Activated CD4-positive, alpha-beta T cell treated with anti-CD3 and anti-CD28 coated beads, Interleukin-2, amount 50 U/mL, for 16 hours (primary cell): ENCODE results near the gene PXMP2.
"Not testable (repeated sequence)": the region's sequence is repeated elsewhere in the genome, so short reads cannot be mapped to it uniquely, and the experiment has no call there.

Experiments used
- DNase-seq: peaks from one replicate; pipeline ENCODE4 v3.0.0-alpha.2; 2020

Gene PXMP2

DNA sequence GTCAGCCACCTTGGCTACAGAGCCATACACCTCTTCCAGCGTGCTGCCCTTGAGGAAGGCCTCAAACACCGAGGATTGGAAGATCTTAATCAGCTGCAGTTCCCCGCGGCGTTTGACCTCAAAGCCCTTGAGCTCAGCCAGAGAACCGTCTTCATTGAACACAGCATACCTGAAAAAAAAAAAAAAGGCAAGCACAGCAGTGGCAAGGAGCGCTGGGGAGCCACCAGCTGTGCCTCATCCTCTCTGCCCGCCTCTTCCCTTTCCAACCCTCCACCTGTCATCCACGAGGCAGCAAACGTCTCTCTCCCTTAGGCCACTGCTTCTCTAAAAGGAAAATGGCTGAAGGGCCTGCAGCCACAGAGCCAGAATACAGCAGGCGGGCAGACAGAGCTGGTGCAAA lies 26.4 kb upstream of the PXMP2 start:
- no peak for DNase-seq

DNA sequence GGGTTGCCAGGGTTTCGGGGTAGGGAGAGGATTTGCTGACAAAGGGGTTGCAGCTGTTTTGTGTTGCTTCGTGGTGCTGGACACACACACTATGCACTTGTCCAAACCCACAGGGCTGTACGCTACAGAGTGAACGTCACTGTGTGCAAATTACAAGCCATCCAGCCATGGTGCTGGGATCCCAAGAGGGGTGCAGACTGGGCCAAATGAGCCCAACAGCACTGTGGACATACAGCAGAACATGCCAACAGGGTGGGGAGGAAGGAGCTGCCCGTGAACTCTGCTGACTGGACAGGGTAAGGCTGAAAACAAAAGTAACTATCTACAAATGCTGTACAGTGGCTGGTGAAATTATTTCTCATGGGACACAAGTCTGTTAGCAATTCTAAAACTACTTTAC lies 25.4 kb upstream of the PXMP2 start:
- DNase-seq, result no peak

DNA sequence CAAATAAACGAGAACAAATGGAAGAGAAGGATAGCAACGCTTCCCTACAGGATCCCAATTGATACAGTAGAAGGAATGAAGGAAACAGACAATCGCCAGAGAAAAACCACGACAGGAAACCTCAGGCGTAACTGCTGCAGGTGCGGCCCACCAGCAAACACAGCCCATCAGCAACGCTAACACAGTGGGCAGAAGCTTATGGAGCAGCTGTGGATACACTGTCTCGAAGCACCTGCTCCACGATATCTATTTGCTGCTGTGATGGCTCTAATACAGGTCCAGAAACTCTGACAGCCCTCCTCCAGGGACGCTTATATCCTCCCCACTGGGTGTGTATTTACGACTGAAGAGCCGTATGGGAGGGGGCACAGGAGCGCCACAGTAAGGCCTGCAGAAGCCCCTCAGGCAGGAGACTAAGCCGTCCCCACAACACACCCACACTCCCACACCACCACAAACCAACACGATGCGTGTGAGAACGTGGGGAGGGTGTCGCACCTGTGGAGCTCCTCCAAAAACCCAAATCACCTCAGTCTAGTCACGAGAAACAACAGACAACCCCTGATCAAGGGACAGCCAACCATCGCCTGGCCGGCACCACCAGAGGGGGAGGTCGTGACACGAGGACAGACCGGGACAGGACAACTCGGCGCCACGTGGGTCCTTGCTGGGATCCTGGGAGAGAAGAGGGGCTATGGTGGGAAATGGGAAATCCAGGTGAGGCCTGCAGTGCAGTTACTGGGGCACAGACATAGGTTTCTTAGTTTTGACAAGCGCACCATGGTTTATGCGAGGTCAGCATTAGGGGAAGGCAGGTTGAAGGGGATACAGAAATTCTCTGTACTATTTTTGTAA lies 24.3 kb upstream of the PXMP2 start:
- no peak for DNase-seq

DNA sequence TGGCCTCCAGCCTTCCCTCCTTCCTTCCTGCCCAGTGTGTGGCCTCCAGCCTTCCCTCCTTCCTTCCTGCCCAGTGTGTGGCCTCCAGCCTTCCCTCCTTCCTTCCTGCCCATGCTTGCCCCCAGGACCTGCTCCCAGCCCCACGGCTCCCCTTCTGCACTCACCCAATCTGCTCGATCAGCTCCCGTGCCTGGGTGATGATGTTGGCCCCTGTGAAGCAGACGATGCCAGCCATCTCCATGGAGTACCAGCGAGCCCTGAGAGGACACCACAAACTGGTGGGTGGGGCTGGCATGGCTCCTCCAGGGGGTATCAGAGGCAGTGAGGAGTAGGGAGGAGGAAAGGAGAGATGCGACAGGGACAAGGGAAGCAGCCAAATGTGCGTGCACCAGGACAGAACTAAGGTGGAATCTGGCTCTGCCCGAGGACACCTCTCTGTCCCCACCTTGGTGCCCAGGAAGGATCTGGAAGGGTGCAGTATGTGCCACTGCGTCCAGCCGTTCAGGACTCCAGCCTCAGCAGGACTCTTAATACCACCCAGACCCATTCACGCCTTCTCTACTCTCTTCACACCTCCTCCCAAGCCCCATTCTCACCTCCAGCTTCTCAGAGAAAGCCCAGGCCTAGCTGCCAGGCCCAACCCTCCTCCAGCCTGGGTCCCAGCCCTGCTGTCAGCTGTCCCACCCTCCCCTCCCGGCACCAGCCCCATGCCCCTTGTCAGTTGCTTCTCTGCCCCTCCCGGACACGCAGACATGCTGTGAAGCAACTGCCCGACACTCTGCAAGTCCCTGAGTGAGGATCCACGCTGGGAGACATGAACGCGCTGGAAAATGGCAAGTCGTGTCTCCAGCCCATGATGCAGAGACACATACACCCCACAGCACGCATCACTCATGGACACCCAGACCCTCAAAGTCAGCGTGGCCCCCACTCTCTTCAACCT lies 22.9 kb upstream of the PXMP2 start:
- no peak for DNase-seq

DNA sequence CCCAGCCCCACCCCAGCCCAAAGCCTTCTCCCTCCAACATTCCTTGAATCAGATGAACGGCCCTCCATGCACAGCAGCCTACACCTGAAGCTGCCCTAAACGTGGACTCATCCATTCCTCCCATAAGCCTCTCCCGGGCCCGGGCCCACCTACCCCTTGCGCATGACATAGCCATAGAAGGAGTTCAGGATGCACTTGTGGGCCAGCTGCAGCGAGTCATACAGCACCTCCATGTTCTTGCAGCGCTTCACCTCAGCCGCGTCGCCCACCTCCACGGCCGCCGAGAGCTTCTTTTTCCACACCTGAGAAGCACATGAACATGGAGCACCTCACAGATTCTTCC lies 22.3 kb upstream of the PXMP2 start:
- no peak for DNase-seq

DNA sequence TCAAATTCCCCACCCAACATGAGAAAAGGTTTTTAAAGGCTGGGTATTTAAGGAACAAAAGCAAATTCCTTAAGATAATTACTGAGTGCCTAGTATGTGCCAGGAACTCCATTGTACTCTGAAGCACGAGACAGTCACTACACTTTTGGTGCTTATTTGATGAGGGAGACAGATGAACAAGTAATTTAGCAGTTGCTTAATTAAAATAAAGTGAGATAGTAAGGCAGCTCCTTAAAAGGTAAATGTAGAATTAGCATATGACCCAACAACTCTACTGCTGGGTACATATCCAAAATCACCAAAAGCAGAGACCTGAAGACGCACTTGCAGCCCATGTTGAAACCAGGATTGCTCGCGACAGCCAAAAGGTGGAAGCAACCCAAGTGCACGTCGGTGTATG lies 21.6 kb upstream of the PXMP2 start:
- no peak for DNase-seq

DNA sequence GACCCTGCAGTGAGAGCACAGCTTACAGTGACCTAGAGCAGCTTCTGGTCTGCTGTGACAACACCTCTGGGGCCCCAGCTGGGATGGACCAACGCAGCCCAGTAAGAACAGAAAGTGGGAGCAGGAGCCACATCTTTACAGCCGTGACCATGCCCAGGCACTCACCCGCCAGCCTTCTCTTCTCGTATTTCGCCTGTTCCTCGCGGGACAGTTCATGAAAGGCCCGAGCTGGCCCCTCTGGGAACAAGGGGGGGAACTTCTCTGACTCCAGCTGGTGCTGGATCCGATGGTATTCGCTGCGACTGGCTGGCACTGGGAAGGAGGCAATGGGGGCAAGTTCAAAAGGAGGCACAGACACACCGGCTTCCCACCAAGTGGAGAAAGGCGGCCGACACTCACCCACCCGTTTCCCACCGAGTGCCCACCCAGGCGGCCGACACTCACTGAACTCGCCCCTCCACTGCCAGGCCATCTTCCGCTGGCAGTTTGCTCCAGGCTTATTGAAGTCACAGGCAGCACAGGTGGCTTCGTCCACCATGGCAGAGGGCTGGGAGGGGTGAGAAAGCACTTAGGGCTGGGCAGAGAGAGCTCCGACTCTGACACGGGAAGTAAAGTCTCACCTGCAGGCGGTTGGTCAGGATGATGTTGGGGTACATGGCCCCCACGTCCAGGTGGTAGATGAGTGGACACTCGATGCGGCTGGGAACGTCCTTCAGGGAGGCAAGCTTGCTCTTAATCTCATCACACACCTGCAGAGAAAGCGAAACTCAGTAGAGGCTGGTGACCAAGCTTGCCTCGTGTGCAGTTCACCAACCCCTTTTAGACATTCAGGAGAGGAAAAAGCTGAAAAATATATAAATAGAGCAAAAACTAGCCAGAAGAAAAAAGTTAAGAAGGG lies 18.9 kb upstream of the PXMP2 start:
- DNase-seq, result no peak

DNA sequence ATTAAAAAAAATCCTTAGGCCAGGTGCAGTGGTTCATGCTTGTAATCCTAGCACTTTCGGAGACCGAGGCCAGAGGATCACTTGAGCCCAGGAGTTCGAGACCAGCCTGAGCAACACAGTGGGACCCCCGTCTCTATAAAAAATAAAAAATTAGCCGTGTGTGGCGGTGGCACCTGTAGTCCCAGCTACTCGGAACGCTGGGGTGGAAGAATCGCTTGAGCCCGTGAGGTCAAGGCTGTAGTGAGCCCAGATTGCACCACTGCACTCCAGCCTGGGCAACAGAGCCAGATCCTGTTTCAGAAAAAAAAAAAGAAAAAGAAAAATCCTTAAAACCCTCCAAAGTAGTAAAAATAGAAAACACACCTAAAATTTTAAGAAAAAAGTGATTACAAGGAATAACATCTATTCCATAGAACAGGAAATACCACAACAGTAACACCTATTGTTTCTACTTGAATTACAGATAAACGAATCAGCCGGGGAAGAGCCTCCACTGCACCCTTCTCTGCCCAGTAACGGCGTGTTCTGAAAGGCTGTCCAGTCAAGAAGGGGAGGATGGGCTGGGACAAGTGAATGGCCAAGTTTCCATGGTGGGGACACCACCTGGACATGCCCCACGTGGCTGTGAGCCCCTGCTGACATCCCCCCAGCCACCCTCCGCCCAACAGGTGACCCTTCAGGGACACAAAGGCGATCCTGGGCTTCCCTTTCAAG lies 18.1 kb upstream of the PXMP2 start:
- no peak for DNase-seq

DNA sequence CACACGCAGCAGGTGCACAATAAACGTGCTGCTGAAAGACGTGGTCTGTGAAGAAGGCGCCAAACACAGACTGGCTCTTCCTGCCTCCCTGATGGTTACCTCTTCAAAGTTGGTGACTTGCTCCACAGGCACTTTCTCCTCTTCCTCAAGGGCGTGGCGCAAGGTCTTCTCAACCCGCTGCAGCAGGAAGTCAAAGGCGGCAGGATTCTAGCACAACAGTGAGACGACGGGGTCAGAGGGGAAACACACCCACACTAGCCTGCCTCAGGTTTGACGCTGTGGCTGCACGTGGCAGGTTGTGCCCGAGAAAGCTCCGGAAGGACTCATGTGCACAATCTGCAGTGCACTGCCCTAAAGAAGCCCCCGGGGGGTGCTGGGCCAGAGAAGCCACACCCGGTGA lies 15.3 kb upstream of the PXMP2 start:
- DNase-seq, result no peak

DNA sequence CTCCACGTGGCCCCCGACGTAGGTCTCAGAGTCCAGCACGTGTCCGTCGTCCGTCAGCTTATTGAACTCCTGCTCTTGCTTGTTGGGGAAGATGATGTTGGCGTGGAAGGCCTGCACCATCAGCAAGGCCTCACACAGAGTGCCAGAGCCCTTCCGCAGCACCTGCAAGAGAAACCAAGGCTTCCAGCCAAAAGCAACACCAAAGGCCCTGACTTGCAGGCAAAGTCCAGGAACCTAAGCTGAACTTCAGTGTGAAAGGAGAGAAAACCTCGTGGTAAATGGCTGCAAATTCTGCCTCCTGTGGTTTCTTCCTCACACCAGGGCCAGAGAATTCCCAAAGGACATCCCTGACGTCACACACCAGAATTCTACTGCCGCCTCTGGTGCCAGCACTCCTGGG lies 14.7 kb upstream of the PXMP2 start:
- no peak for DNase-seq

DNA sequence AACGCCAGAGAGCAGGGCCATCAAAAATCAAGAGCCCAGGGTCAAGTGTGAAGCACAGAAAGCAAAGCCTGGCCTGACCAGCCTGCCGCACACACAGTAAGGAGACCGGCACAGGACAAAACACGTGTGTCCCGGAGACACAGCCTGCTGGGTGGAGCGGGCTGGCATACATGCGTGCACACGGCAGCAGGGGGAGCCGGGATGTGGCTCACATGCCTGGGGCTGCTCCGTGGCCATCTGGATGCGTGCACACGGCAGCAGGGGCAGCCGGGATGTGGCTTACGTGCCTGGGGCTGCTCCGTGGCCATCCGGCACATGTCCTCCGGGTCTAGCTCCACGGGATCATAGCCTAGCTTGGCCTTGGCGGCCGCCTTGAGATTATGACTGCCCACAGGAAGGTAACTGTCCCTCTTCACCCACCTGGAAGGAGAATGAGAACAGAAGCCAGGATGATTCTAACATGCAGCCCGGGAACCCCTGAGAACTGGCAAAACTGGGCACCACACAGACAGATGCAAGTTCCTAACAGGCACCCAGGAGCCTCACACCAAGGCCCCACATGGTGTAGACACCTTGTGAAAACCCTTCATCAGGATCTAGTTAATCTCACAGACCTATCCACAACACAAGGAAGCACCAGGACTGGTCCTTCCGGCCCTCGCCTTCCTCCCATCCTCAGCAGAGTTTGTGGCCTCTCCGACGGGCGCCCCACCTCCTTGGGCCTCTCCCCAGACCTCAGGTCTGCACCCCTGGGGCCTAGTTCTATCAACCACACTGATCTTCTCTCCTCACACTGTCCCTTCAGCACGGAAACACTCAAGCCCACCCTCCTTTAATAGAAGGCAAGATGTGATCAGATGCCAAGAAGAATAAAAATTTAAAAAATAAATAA lies 13.9 kb upstream of the PXMP2 start:
- DNase-seq, result no peak

DNA sequence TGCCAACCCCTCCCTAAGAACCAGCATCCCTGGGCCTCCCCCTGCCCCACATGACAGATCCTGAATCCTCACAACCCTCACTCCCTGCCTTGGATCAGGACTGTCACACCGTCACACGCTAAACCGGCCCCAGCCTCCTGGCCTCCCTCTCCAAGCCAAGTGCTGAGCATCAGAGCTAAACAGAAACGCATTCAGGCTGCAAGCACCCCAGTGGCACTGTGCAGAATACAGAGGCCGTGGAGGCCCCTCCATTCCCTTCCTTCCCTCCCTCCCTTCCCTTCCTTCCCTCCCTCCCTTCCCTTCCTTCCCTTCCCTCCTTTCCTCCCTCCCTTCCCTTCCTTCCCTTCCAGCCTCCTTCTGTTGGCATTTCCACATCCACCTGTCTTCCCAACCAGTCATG lies 12.8 kb upstream of the PXMP2 start:
- no peak for DNase-seq

DNA sequence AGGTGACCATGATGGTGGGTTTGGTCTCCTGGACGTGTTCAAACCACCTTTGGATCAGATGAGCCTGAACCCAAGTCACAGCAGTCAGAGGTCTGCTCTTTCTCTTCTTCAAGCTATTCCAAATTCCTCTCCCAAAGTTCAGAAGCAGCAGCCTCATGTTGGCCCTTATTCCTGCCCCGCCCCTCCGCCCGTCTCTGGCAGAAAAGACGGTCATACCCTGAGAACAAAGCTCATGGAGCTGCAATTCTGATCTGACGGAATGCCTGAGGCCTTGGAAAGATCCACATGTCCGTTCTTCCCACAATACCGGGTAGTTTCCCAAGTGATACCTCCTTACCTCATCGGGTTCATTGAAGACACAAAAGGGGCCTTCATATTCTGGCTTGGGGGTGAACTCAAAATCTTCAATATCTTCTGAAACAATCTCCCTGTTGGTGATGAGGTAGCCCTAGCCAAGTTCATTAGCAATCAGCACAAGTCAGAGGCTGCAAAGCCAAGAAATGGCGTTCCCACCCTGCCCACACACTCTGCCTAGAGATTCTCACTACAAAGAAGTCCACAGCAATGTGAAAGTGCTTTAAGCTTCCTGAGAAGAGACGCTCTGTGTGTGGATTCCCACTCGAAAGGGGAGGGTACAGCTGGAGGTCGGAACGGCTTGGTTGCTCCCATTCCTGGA lies 11.5 kb upstream of the PXMP2 start:
- DNase-seq, result no peak

DNA sequence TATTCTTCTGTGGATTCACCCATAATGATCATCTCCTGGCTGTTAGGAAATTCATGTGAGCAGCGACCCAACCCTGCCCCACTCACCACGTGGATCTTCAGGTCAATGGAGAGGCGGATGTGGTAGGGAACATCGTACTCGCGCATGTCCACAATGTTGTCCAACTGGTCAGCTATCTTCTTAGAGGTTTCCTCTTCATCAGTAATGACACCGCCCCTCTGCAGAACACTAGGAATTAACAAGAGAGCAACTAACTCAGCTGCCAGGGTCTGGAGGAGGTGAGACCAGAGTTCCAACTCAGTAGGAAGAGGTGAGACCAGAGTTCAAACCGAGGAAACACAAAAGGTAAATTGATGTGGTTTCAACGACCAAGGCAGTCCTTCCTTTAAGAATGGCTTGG lies 9.9 kb upstream of the PXMP2 start:
- no peak for DNase-seq

DNA sequence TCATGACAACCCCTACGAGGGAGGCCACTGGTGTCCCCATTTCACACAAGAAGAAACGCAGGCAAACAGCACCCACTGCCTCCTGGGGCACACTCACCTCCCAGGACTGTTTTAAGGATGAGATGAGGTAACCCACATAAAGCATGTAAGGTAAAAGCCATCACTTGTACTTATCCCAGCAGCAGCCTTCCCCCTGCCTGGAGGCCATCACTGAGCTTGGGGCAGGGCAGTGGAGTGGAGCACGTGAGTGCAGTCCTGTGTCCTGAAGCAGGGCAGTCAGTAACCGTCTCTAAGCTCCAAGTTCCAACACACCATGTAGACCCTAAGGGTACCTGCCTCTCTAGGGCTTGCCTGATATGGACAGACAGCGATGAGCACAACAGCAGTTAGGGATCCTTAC lies 2.0 kb upstream of the PXMP2 start:
- DNase-seq, result no peak

DNA sequence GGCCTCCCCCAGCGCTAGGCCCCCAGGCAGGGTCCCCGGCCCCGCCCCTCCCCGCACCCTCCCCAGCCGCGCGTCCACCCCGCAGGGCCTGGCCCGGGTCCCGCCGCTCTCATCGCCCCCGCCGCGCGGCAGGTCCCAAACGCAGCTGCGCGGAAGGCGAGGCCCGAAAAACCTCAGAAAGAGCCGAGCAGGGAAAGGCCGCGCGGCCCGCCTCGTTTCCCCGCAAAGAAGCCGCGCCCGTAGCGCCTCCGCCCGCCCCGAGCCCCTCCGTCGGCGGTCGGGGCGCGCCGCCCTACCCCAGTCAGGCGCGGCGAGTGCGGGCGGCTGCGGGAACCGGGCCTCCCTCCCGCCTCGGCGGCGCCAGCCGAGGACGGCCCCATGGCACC lies 569 bp upstream of the PXMP2 start:
- no peak for DNase-seq

DNA sequence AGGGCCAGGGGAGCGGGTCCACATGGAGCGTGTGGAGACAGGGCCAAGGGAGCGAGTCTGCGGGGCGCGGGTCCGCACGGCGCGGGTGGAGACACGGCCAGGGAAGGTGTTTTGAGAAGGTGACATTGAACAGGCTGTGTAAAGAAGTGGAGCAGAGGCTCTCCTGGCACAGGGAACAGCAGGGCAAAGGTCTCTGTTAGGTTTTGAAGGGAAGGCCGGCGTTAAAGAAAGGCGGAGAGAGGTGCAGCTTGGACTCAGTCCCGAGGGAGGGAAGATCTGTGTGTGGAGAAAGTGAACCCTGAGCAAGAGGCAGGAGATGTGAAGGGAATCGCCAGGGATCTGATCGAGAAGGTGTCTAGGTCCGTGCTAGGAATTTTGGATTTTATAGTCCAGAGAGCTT lies 1.8 kb downstream of the PXMP2 start:
- DNase-seq, result no peak

DNA sequence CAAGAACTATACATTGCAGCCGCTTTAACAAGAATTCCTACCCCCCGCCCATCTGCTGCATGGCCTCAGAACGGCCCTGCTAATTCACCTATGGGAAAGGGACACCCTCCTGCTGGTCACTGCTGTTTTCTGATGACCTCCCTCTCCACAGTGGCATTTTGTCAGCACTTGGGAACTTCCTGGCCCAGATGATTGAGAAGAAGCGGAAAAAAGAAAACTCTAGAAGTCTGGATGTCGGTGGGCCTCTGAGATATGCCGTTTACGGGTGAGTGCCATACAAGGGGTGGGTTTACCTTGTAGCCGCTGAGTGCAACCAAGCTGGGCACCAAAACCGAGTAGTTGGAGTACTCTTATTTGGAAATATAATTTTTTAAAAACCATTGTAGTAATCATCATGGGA lies 2.7 kb downstream of the PXMP2 start:
- DNase-seq, result no peak

DNA sequence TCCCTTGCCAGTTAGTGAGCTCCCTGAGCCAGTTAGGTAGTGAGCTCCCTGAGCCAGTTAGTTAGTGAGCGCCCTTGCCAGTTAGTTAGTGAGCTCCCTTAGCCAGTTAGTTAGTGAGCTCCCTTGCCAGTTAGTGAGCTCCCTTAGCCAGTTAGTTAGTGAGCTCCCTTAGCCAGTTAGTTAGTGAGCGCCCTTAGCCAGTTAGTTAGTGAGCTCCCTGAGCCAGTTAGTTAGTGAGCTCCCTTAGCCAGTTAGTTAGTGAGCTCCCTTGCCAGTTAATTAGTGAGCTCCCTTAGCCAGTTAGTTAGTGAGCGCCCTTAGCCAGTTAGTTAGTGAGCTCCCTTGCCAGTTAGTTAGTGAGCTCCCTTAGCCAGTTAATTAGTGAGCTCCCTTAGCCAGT lies 4.6 kb downstream of the PXMP2 start:
- not testable (repeated sequence) for DNase-seq

DNA sequence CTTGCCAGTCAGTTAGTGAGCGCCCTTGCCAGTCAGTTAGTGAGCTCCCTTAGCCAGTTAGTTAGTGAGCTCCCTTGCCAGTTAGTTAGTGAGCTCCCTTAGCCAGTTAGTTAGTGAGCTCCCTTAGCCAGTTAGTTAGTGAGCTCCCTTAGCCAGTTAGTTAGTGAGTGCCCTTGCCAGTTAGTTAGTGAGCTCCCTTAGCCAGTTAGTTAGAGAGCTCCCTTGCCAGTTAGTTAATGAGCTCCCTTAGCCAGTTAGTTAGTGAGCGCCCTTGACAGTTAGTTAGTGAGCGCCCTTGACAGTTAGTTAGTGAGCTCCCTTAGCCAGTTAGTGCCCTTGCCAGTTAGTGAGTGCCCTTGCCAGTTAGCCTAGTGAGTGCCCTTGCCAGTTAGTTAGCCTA lies 7.5 kb downstream of the PXMP2 start:
- not testable (repeated sequence) for DNase-seq

DNA sequence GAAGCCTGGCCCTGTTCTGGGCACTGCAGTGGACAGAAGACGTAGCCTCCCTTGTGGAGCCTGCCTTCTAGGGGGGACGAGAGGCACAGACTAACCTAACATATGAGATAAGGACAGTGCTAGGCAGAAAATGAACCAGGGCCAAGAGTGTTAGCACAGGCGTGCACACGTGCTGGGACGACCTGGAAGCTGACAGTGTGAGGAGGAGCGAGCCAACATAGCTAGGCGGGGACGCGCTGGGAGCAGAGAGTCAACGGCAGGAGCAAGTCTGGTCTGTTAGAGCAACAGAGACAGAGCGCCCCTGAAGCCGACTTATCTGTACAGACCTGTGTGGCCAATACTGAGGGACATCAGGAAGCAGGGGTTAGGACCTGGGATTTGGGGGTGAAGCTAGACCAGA lies 8.0 kb downstream of the PXMP2 start:
- DNase-seq, result no peak
